Measurements from ENCODE around the gene ROR1.

The ROR1 gene

DNA sequence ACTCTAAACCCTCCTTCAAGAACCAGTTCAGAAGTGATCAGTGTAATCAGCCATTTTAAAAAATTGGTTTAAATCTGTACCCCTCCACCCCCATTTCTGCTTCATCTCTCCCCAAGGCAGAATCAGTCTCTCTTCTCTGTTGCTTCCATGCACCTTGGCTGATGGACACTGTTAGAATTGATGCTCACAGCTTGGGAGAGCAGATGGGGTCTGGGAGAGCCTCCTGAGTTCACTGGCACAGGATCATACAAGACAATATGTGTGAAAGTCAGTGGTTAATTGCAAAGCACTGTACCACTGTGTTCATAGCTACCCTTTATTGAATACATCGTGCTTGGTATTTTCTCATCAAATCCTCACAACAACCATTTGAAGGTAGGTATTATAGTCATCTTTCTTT lies 140.9 kb downstream of the ROR1 start:
- no peak for DNase-seq

DNA sequence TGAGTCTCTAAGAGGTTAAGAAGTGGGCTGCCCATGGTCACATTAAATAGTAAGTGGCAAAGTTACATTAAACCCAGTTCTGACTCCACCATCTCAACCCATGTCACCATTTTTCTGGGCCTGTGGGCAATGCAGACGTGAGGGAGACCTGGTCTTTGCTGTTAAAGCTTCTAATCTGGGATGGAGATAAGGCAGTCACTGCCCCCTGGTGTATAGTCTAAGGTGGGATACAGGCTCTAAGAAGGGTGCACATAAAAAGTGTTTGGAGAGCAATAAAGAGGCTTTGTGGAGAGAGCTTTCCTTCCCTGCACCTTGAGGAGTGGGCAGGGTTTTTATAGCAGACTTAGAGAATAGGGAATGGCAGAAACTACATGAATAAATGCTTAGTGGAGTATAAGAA lies 141.3 kb downstream of the ROR1 start:
- DNase-seq, result no peak

- DNase-seq, result no peak
Measured at GRCh38 chr1:63916485-63917360, 142.9 kb downstream of the ROR1 start.

DNA sequence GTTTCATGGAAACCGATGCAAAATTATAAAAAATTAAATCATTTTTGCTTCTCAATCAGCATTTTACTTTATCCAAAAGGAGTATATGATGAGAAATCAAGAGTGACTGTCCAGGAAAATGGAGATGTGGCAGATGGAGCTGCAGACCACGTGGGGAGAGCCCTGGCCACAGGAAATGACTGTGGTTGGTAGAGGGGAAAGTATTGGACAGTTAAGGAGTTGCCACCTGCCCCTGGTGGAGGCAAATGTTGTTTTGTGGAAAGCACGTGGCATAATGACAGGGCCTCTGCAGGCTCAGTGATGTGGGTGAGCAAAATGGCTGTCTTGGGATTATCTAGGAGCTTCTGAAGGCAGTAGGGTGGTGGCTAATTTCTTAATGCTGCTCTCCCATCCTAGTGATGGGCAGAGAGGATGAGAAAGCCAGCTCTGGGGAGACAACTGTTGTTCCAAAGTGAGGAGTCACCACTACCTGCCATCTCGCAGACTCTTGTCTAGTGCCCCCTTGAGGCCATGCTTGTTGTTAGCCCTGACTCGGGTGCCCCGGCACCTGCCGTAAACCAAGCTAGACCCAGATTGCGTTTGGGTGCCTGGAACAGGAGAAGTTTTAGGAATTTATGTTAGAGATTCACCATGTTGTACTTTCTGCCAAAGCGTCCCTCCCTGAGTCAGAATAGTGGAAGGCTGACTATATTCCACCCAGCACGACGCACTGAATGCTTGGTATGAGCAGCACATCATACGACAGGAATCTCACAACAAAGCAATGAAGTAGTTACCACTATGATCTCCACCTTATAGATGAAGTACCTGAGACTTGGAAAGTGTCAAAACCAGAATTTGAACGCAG lies 144.0 kb downstream of the ROR1 start:
- no peak for DNase-seq

- DNase-seq, result no peak
Measured at GRCh38 chr1:63918418-63918945, 144.7 kb downstream of the ROR1 start.

DNA sequence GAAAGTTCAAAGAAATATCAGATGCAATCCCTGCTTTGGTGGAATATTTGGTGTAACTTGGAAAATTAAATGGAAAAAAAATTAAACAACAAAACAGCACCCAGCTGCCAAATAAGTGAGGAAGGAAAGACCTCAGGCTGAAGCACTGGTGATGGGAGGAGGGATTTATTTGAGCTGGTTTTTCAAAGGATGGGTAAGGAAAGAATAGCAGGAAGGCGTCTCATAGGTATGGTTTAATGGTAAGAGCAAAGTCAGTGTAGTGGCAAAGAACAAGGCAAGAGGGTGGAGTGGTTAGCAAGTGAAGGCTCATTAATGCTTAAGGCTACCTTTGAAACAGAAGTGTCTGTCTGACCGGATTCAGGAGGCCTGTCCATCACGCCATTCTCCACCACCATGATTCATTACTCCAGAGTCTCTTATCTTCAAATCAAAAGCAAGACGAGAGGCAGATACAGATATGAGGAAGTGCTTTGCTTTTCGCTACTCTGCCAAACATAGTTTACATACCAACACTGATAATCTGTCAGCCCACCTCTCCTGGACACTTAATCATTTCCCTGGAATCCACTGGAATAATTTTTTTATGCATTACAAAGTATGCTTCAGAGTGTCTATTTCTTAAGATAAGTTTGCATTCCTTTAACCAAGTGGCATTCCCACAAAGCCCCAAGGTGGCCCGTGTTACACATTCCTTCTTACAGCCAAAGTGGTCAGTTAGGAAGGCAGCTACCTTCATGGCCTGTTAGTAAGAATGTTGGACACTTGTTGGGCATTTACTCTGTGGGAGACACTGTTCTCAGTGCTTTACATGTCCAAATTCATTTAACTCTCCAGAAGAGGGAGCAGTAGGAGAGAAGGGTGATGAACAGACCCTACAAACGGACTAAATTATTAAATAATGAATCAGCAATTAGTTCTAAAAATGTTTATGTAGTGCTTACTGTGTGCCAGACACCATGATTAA lies 146.6 kb downstream of the ROR1 start:
- DNase-seq, result no peak

GRCh38 chr1:63921359-63921758 lies 147.5 kb downstream of the ROR1 start:
- DNase-seq, result no peak

GRCh38 chr1:63921802-63922201 lies 148.0 kb downstream of the ROR1 start:
- no peak for DNase-seq

DNA sequence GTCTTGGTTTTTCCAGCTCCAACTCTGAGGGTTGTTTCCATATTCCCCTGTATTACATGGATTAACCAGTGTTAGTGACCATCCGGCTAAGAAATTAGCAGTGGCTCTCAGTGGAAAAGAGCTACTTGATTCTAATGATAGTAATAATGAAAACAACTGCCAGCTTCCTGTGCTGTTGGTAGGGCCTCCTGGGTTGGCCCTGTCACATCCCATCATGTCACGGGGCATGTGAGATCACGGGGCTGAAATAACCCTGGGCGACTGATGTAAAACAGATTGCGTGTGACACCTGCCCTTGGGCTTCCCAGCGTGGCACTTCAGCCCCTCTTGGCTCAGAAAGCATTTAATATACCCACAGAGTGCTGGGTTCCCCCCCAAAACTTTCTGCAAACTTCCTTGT lies 149.0 kb downstream of the ROR1 start:
- DNase-seq, result no peak

GRCh38 chr1:63923302-63923701 lies 149.5 kb downstream of the ROR1 start:
- DNase-seq, result no peak

GRCh38 chr1:63924600-63924999 lies 150.8 kb downstream of the ROR1 start:
- DNase-seq, result no peak

GRCh38 chr1:63928186-63929105 lies 154.6 kb downstream of the ROR1 start:
- no peak for DNase-seq

- no peak for DNase-seq
Measured at GRCh38 chr1:63929106-63929478, 155.3 kb downstream of the ROR1 start.

GRCh38 chr1:63931468-63931867 lies 157.7 kb downstream of the ROR1 start:
- no peak for DNase-seq

GRCh38 chr1:63934697-63935096 lies 160.9 kb downstream of the ROR1 start:
- DNase-seq, result no peak

- no peak for DNase-seq
Measured at GRCh38 chr1:63935143-63935542, 161.3 kb downstream of the ROR1 start.

- no peak for DNase-seq
Measured at GRCh38 chr1:63935553-63935952, 161.7 kb downstream of the ROR1 start.

GRCh38 chr1:63936276-63936675 lies 162.5 kb downstream of the ROR1 start:
- no peak for DNase-seq

DNA sequence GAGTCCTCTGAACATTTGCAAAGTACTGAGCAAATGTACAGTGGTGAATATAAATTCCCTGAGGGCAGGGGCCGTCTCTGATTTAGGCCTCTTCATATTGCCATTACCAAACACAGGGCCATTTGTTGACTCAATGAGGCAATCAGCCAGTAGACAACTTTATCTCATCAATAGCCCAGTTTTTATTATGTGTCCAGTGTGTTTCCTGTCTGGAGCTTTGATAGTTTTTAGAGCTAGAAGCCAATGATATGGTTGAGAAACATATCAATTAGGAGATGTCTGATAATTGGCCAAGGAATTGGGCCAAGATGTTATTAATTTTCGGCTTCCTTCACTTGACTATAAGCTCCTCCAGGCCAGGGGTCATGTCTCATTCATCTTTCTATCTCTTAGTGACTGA lies 163.0 kb downstream of the ROR1 start:
- DNase-seq, result no peak

- DNase-seq, result no peak
Measured at GRCh38 chr1:63937461-63938022, 163.7 kb downstream of the ROR1 start.

DNA sequence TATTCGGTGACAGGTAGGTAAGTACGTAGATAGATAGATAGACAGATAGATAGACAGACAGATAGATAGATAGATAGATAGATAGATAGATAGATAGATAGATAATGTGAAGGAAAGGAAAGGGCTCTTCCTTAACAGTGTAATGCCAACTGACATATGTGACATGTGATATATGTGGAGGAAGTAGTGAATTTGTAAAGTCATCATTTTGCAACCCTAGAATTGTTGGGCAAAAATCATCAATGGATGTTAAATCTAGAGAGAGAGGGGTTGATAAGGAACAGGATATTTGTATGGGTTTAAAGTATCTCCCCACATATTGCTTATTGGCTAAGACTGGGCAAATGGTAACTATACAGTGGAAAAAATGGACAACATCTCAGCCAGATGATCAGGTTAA lies 166.6 kb downstream of the ROR1 start:
- DNase-seq, result no peak

Measured in activated effector memory CD4-positive, alpha-beta T cell treated with anti-CD3 and anti-CD28 coated beads, Interleukin-2, amount 50 U/mL, for 16 hours (primary cell).